Myocyte (in vitro differentiated cells): ENCODE measurements around the gene CDH4. TPM values are rescaled to one million over a fixed set of nuclear protein-coding genes. Genes with fewer than 3 reads are reported as not detected.
"Not testable (repeated sequence)": the region's sequence is repeated elsewhere in the genome, so short reads cannot be mapped to it uniquely, and the experiment has no call there.

Experiments used
- DNase-seq: peaks from one replicate; pipeline ENCODE4 v3.0.0-alpha.2; 2012; ENCODE audit warnings: low read depth
- total RNA-seq: library from RNA; depleted of rRNA; stranded (reverse); fragments of >200 nt; gene quantifications from 2 replicates; pipeline ENCODE4 v1.2.3, GENCODE V29; 2014

Gene CDH4
- total RNA-seq, 1 donor from 2014 or later = 0.45 TPM

DNA sequence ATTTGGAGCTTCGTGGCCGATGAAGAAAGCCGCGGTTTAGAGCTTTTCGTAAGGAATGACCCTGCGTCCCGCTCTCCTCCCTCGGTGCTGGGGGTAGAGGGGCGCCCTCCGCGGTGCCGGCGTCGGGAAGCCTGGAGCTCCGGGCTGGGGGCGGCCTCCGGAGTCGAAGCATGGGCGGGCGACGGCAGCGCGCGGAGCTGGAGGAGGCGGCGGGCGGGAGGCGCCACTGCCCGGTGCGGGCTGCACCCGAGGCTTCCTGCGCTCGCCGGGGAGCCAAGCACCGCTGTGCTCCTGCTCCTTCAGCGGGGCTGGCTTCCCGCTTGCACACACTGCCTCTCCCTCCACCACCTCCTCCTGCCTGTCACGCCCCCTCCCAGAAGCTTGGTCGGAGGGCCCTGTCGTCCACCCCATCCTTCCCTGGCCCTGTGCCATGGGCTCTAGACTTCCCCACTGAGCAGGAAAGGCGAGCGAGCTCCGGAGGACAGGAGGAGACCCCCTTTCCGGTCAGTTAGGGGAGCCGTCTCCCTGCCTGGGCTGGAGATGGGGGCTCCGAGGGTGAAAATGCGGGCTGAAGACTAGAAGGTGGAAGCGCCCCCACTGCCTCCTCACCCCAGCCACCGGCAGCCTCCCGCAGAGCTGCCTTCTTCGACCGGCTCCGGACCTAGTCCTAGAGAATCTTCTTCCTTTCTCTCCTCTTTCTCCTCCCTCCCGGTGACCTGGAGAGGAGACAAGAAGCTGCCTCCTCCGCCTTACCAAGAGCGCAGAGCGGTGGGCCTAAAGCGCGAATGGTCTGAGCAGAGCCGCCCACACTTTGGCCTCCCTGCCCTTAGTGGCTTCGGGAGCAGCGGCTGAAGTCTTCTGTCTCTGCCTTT is 1.8 kb downstream of the CDH4 start:
- no peak for DNase-seq

GRCh38 chr20:61254881-61255626 is 3.0 kb downstream of the CDH4 start:
- DNase-seq = no peak

DNA sequence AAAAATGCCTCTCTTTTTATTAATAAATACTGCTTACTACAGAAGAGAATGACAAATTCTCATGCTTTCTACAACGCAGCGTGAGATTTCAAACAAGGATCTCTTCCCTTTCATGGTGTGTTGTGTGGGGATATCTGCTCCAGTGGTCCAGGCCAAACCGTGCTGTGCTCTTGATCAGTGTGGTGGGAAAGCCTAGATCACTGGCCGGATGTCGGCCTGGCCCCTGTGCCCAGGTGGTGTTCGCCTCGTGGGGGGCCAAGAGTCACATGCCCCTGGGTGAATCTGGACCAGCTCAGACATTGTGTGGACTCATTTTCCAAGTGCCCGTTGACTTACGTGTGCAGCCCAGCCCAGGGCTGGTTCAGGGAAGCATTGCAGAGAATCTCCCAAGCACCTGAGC is 4.3 kb downstream of the CDH4 start:
- no peak for DNase-seq

GRCh38 chr20:61256824-61257223 is 4.8 kb downstream of the CDH4 start:
- no peak for DNase-seq

DNA sequence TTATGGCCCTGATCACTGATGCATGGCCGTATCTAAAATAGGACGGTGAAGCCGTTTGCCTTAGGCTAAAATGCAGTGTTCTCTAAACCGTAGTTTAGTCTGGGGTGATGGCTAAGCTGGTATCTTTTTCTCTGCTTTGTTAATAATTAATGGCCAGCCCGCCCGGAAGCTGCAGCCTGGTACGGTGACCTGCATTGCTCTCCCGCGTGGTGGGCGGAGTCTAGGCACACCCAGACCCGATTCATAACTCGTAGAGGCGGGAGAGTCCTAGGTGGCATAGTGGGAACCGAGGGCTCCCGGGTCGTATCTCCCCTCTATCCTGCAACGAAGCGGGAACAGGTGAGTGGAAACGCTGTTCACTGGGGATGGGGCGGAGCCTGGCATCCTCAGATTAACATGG is 5.5 kb downstream of the CDH4 start:
- no peak for DNase-seq

GRCh38 chr20:61259741-61260140 is 7.7 kb downstream of the CDH4 start:
- no peak for DNase-seq

DNA sequence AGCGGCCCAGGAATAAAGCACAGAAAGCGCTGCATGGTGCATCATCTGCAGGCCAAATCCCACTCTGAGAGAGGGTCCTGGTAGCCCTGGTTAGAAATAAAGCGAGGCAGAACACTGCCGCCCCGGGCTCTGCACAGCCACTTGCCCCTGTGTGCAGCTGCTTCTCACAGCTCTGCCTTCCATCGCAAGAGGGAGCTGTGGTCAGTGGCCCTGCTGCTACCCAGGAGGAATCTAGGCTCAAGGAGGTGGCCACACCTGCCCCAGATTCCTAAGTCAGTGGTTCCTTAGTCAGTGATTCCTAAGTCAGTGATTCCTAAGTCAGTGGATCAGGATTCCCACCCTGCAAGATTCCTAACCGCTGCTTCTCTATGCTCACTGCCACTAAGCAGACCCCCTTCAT is 8.8 kb downstream of the CDH4 start:
- DNase-seq = peak; percentile 7

DNA sequence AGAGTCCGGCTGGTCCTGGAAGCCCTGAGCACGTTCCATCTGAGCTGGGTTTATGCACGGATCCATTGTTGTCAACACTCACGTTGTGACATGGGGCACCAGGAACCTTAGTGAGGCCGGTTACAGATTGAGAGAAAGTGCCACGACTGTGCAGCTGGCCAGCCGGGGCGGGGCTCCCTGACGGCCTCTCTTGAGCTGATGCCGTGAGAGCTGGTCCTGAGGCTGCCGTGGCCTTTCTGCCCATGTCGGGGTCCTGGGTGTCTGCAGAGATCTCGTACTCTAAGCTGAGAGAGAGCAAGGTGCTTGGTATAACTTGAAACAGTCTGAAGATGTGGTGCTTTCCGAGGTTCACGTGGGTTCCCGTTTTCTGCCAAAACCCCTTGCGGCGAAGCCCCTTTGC is 10.0 kb downstream of the CDH4 start:
- DNase-seq = no peak

- no peak for DNase-seq
Measured at GRCh38 chr20:61262514-61262913, 10.5 kb downstream of the CDH4 start.

- peak; percentile 13 for DNase-seq
Measured at GRCh38 chr20:61263084-61263695, 11.1 kb downstream of the CDH4 start.

DNA sequence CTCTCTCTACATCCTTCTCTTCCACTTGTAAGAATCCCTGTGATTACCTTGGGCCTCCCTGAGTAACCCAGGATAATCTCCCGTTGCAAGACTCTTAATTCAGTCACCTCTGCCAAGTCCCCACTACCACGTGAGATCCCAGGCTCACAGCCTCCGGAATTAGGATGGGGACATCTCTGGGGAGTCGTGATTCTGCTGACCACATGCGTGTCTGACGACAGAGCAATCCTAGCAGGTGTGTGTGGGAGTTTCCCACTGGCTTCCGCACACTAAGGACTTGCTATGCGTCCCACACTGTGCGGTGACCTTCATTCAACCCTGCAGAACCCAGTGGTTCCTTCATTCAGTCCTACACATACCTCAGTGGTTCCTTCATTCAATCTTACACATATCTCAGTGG is 11.9 kb downstream of the CDH4 start:
- DNase-seq = peak; percentile 3

- no peak for DNase-seq
Measured at GRCh38 chr20:61267241-61267640, 15.2 kb downstream of the CDH4 start.

GRCh38 chr20:61268024-61268423 is 16.0 kb downstream of the CDH4 start:
- no peak for DNase-seq

DNA sequence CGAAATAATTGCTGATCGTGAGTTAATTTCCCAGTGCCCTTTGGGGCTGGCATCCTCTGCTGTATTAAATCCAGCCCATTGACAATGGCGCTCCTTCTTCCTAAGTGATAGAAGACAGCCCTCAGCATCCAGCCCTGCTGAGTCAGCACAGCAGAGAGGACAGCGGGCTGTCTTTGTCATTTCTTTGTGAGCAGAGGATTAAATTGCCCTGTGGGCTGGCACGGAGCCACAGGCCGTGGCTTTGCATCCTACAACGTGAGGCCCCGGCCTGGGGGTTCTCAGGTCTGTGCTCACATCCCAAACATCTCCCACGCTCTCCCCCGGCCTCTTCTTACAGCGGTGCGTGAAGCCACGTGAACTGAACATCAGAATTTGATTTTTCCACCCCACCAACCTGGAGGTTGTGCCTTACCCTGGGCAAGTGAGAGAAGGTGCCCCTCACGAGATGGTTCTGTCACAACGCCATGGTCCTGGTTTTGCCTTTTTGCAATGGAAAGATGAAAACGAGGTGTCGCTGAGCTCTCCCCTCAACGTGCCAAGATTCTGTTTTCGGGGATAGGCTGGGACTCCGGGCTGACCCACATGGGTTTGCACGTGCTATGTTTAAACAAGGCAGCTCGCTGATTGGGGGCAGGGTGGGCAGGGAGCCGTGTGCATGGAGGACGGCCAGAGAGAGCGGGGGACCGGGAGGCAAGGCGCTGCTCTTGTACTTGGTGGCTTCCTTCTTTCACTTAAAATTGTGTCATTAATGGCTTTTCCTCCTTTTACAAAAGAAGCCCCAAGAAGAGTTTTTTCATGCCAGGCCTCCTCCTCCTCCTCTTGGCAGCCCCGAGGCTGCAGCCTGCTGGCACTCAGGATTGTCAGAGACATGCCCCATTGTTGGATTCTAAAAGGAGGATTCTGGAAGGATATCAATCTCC is 19.5 kb downstream of the CDH4 start:
- no peak for DNase-seq

GRCh38 chr20:61273024-61273423 is 21.0 kb downstream of the CDH4 start:
- DNase-seq = not testable (repeated sequence)

GRCh38 chr20:61273666-61274065 is 21.6 kb downstream of the CDH4 start:
- not testable (repeated sequence) for DNase-seq

DNA sequence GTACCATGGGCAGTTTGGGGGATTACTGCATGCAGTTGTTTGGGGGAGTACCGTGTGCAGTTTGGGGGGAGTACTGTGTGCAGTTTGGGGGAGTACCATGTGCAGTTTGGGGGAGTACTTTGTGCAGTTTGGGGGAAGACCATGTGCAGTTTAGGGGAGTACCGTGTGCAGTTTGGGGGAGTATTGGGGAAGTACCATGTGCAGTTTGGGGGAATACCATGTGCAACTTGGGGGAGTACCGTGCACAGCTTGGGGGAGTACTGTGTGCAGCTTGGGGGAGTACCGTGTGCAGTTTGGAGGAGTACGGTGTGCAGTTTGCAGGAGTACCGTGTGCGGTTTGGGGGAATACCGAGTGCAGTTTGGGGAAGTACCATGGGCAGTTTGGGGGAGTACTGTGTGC is 22.3 kb downstream of the CDH4 start:
- DNase-seq = no peak

DNA sequence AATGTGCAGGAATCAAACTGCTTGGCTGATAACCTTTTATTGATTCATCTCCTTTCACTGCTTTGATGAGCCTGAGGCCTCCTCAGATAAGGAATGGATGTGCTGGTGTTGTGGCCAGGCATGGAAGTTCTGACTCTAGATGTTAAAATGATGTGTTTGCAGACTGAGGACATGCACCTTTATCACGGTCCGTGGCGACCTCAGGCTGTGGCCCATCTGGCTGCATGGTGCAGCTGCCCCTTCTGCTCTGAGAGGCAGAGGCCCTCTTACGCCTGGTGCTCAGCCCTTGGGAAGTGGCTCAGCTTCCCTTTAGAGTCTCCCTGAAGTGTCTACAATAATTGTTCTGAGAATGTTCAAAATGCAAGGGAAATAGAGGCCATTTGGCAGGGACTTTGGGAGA is 26.2 kb downstream of the CDH4 start:
- no peak for DNase-seq

- DNase-seq = no peak
Measured at GRCh38 chr20:61279621-61280150, 27.6 kb downstream of the CDH4 start.

DNA sequence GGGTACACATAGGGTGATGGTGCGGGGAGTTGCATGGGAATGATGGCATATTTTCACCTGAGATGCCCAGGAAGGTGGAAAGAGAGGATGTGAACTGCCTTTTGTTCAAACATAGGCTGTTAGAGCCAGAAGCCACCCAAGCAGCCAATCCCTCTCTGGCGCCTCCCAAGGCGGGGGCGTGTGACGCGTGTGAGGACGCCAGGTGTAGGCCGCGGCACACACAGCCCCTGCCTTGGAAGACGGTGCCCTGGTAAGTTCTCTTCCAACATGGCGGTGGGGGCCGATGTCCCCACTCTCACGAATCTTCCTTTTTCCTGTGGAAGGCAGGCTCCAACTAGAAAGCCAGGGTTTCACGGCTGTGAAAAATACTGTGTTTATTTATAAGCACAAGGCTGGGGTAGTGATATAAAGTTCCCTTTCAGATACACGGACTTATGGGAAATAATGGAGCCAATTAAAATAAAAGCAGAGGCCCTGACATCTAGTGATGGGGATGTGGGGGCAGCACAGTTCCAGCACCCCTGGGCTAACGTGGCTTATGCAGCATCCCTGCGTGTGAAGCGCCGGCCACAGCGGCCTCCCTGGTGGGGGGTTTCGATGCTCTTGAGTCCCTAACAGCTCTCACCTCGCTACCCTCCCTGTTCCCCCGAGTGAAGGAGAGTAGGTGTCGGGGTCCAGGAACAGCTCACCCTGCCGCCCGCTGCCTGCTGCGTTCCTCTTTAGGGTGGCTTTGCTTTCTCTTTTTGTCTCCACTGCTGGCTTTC is 28.3 kb downstream of the CDH4 start:
- no peak for DNase-seq
